H54 (cell line): Measurements from ENCODE around the gene HOTAIR.

ENCODE experiments used
- DNase-seq: peaks from one replicate; pipeline ENCODE4 v3.0.0; 2011; ENCODE audit warnings: low spot score, mixed read lengths; ENCODE audit not compliant: insufficient read length
- FAIRE-seq: peaks from 3 replicates; lab custom pipeline; 2011; peaks lifted over from hg19 to GRCh38; lab: Jason Lieb, UNC
- POLR2A ChIP-seq: IDR thresholded peaks from 2 replicates; pipeline ENCODE4 v1.6.1; 2011; ENCODE audit warnings: low read depth, mild to moderate bottlenecking, low read length

Gene HOTAIR

DNA sequence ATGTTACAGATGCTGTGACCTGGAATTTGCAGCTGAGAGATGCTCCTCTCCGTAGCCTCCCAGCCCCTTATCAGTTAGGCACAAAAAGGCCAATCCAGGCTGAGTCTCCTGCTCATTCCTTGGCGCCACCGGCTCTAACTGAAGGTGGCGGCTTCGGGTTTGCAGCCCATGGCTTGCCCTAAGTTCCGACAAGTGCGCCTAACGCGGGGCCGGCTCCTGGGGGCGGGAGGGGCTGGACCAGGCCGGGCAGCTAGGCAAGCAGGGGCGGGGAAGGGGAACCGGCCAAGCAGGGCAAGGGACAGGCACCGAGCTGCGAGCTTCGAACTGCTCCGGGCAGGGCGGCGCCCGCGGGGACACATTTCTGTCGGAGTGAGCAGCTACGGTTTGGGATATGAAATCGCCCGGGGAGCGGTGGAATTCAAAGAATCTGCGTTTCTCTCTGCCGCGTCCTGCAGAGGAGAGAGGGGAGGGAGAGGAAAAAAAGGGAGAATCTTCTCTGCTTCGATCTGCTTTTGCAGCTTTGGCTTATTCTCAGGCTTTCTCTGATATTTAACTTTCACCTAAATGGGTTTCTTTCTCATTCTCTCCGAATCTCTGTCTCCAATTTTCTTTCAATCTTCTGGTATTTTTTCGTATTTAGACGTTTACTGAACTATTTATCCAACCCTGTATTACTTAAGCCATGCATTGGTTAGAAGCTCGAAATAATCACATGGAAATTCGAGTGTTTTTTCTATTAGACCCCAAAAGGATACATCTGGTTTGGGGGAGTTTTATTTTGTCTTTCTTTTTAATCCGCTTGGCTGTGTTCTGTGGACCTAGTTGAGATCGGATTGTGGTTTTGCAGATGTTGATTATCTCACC lies 21.7 kb downstream of the HOTAIR start:
- FAIRE-seq (no peak), DNase-seq (no peak)
- TF ChIP-seq POLR2A: no peak

- TF ChIP-seq POLR2A: no peak
- no peak for DNase-seq
- FAIRE-seq: no peak
Observed at GRCh38 chr12:53952335-53952694, 22.4 kb downstream of the HOTAIR start.

DNA sequence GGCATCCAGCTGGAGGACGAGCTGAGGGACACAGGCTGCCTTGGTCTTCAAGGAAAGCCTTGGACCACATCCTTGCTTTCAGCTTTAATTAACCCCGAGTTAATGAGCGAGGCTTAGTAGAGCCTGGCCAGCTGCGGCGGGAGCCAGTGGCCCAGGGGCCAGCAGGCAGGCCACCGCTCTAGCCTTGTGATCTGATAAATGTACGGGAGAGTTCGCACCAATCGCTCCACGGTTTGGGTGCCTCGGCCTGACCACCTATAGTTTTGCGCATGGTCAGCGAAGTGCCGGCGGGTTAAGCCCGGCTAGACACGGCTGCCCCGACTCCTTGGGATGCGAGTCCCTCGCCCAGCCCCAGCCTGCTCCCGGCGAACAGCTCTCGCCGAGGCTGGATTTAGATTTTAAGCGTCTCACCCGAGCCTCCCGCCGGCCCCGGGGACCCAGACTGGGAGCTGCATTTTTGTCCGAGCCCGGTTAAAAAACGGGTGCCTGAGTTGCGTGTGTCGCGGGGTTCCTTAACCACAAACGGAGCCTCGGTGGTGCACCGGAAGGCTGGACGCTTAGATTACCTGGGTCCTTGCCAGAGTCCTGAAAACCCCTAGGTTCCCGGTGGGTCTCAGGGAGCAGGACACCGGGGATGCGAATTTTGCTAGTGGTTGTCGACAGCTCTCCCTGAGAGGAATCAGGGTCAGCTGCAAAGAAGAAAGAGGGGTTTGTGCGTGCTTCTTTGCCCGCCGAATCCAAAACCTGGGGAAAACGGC lies 23.0 kb downstream of the HOTAIR start:
- TF ChIP-seq POLR2A: no peak
- FAIRE-seq (no peak), DNase-seq (no peak)

GRCh38 chr12:53950789-53951576 lies 23.8 kb downstream of the HOTAIR start:
- FAIRE-seq: no peak
- TF ChIP-seq POLR2A: no peak
- no peak for DNase-seq

GRCh38 chr12:53950437-53950773 lies 24.3 kb downstream of the HOTAIR start:
- FAIRE-seq (no peak), DNase-seq (no peak)
- no peak for TF ChIP-seq POLR2A

GRCh38 chr12:53949631-53950436 lies 24.9 kb downstream of the HOTAIR start:
- no peak for FAIRE-seq
- DNase-seq: no peak
- TF ChIP-seq POLR2A: no peak

DNA sequence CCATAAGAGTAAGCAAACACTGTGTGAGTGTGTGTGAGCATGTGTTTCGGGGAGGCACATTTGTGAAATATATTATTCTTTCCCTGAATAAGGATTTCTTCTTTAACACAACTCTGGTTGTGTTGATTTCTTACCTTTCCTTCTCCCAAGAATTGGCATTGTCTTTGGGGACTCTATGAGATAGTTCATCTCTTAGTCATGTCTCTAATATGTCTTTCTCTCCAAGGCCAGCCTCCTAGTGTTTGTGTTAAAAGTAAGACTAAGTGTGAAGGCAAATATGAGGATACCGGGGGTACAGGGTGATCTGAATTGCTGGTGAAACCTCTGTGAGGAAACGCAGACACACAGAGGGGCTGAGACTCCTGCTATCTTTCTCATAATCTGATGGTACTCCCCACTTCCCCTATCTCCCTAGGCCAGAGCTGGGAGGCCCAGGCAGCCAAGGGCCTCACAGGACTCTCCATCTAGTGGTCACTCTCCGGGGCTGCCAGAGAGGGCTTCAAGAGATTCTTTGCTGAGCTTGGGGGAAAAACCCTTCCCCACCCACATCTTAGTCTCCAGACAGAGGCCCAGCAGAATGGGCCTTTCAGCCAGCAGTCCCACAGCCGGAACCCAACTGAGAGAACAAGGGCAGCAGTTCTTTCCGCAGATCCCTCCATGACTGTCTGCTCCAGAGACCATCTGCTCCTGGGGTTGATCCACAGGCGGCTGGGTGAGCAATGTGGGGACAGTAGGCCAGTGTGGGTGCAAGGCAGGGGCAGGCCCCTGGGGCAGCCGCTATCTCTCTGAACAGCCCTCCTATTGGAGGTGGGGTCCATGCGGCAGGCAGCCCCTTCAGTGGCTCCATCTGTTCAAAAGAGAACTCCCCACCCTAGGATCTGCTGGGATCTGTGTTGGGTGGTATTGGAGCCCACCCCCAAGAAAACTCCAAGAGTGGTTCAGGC lies 25.8 kb downstream of the HOTAIR start:
- no peak for TF ChIP-seq POLR2A
- no peak for FAIRE-seq
- DNase-seq: no peak

DNA sequence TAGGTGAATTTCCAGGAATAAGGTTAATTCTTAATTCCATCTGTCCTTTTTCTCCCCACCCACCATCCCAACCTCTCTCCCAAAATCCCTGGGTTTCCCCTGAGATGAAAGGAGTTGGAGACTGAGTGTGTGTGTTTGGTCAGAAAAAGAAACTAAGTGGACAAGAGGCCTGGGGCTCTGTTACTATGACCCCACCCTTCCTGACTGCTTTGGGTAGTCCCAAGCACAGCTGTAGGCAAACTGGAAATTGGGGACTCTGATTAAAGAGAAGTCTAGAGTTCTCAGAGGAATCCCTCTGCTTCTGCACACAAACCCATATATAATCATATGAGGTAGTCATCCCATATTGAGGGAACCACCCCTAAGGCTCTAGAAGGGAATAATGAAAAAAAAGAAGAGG lies 27.0 kb downstream of the HOTAIR start:
- TF ChIP-seq POLR2A: no peak
- FAIRE-seq (no peak), DNase-seq (no peak)

DNA sequence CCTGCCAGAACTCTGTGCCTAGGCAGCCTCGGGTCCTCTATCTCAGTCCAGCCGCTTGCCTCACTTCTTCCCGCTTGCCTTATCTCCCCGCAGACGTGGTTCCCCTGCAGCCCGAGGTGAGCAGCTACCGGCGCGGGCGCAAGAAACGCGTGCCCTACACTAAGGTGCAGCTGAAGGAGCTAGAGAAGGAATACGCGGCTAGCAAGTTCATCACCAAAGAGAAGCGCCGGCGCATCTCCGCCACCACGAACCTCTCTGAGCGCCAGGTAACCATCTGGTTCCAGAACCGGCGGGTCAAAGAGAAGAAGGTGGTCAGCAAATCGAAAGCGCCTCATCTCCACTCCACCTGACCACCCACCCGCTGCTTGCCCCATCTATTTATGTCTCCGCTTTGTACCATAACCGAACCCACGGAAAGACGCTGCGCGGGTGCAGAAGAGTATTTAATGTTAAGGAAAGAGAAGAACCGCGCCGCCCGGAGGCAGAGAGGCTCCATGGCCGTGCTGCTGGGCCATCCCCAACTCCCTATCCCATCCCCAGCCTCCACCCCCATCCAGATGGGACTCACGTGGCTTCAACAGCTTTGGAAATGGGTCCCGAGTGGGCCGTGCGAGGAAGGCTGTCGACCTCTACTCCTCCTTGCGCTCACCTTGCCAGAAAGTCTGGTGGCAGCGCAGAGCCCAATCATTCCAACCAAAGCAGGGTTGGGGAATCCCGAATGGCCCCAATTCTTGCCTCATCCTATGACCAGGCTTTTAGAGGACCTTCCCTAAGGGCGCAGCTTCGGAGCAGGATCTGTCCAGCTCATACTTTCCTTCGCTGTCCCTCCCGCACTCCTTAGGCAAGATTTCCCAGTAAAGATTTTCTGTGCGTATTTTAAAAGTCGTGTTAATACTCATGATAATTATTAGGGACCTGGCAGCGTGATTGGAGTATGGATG lies 29.6 kb downstream of the HOTAIR start:
- no peak for FAIRE-seq

GRCh38 chr12:53944209-53944608 lies 30.5 kb downstream of the HOTAIR start:
- no peak for FAIRE-seq
- no peak for DNase-seq
- no peak for TF ChIP-seq POLR2A

More for the DNA sequence above, 29.6 kb downstream of the HOTAIR start:
- TF ChIP-seq POLR2A: no peak
- no peak for DNase-seq

GRCh38 chr12:53942467-53942997 lies 32.2 kb downstream of the HOTAIR start:
- no peak for DNase-seq
- FAIRE-seq: no peak
- no peak for TF ChIP-seq POLR2A

DNA sequence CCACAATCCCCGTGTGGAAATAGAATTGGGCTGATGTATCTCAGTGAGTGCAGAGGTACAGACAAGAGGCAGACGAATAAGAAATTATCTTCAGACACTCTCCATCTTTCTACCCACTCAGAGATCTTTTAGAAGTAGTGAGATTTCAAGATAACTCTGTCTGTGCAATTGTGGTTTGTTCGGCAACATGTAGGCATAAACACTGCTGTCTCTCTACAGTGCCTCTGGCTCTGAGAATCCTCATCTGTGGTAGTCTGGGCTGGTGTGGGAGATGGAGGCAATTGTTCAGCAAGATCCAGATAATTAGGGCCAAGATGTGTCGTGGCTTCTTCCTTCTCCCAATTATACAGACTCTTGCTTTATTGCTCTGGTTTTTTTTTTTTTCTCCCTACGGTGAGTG lies 33.0 kb downstream of the HOTAIR start:
- no peak for DNase-seq
- no peak for FAIRE-seq
- no peak for TF ChIP-seq POLR2A
